HepG2 (cell line): ENCODE data around the gene DAB1. TPM values are rescaled to one million over a fixed set of nuclear protein-coding genes. Genes with fewer than 3 reads are reported as not detected.

ENCODE experiments used
- ATAC-seq: fragments of 200-7000 bp; cut with Tn5 transposase; 3 replicates; pipeline ENCODE4 v1.9.1; 2020; ENCODE audit warnings: mild to moderate bottlenecking, moderate library complexity
- BruUV-seq: library from RNA; stranded (reverse); fragments of 400-500 nt; replicated peaks from 2 replicates; lab custom pipeline; 2021; lab: Mats Ljungman, UMichigan
- CTCF ChIA-PET: fragments of 300-600 bp; formaldehyde crosslinking; extraction: SDS; loops from one replicate; lab custom pipeline; 2021; ENCODE audit warnings: low total read pairs, inconsistent platforms, low intra/inter-chr PET ratio; lab: Yijun Ruan, JAX
- POLR2A ChIA-PET: fragments of 350-600 bp; sonication (Branson Sonifier 250); formaldehyde crosslinking; loops from one replicate; lab custom pipeline; 2020; ENCODE audit warnings: antibody characterized with exemption, inconsistent platforms; lab: Yijun Ruan, JAX
- DNase-seq: peaks from one replicate; pipeline ENCODE4 v3.0.0-alpha.2; 2015; ENCODE audit warnings: low spot score
- FAIRE-seq: peaks from 3 replicates; lab custom pipeline; 2011; peaks lifted over from hg19 to GRCh38; lab: Jason Lieb, UNC
- H2AFZ ChIP-seq: one replicate; pipeline ENCODE4 v1.6.1; 2011; ENCODE audit warnings: low read length, inconsistent platforms
- H3K27ac ChIP-seq: fragments of 300-600 bp; 3 replicates; pipeline ENCODE4 v1.8.0; 2011; ENCODE audit warnings: mixed run types, mild to moderate bottlenecking, mixed read lengths, low read length, inconsistent platforms; ENCODE audit not compliant: insufficient read depth; ENCODE audit errors: extremely low read length
- H3K27me3 ChIP-seq, 2 experiments: fragments of 200-600 bp in 1 of 2; 2 replicates in 1 of 2; 3 replicates in 1 of 2; pipeline versions ENCODE4 v1.6.0 to v1.8.0; 2011; ENCODE audit warnings: low read length in 2 of 2, mild to moderate bottlenecking in 2 of 2, moderate library complexity in 2 of 2, inconsistent platforms in 1 of 2; ENCODE audit not compliant: insufficient read depth in 2 of 2, control insufficient read depth in 1 of 2
- H3K36me3 ChIP-seq, 2 experiments: fragments of 200-600 bp in 1 of 2; replicated peaks in 1 of 2; 2 replicates in 1 of 2; 3 replicates in 1 of 2; pipeline versions ENCODE4 v1.5.1 to v1.8.0; 2011; ENCODE audit warnings: low read length in 2 of 2, inconsistent platforms in 1 of 2; ENCODE audit not compliant: insufficient read depth in 2 of 2, control insufficient read depth in 1 of 2
- H3K4me1 ChIP-seq: 2 replicates; pipeline ENCODE4 v1.5.1; 2012; ENCODE audit warnings: low read length, inconsistent platforms; ENCODE audit not compliant: insufficient read depth
- H3K4me2 ChIP-seq: 2 replicates; pipeline ENCODE4 v1.6.0; 2011; ENCODE audit warnings: low read depth, low read length, inconsistent platforms
- H3K4me3 ChIP-seq, 3 experiments: fragments of 200-600 bp in 1 of 3; sonication (generic), shearing (Covaris generic) in 1 of 3; replicated peaks in 1 of 3; 2 replicates each; pipeline ENCODE4 v1.5.1; 2011 to 2016; ENCODE audit warnings: low read length in 3 of 3, inconsistent platforms in 2 of 3, low read depth in 2 of 3, mild to moderate bottlenecking in 2 of 3, control low read depth in 1 of 3, mixed read lengths in 1 of 3; ENCODE audit not compliant: insufficient read depth in 1 of 3
- H3K79me2 ChIP-seq: one replicate; pipeline ENCODE4 v1.6.1; 2011; ENCODE audit warnings: low read length, inconsistent platforms; ENCODE audit not compliant: insufficient read depth
- H3K9ac ChIP-seq: 2 replicates; pipeline ENCODE4 v1.6.0; 2011; ENCODE audit warnings: mild to moderate bottlenecking, low read depth, low read length, inconsistent platforms; ENCODE audit not compliant: insufficient read depth
- H3K9me3 ChIP-seq: 2 replicates; pipeline ENCODE4 v1.5.1; 2012; ENCODE audit warnings: mild to moderate bottlenecking, low read length
- H4K20me1 ChIP-seq: 2 replicates; pipeline ENCODE4 v1.6.0; 2011; ENCODE audit warnings: inconsistent platforms, mild to moderate bottlenecking, low read length, moderate library complexity; ENCODE audit not compliant: insufficient read depth
- CC2D1A ChIP-seq: sonication (generic); formaldehyde crosslinking; IDR thresholded peaks from 2 replicates; pipeline ENCODE4 v1.8.1; 2023; ENCODE audit warnings: mild to moderate bottlenecking, missing genetic modification reagents
- HNF1A ChIP-seq, 2 experiments: sonication (generic) in 1 of 2; formaldehyde crosslinking in 1 of 2; IDR thresholded peaks; 2 replicates each; pipeline versions ENCODE4 v1.4.0 to v1.6.1; 2016 to 2020; ENCODE audit warnings: borderline replicate concordance in 1 of 2, low read depth in 1 of 2, mild to moderate bottlenecking in 1 of 2, missing genetic modification reagents in 1 of 2
- HNF4G ChIP-seq, 2 experiments: sonication (generic) in 1 of 2; formaldehyde crosslinking in 1 of 2; IDR thresholded peaks; 2 replicates each; pipeline versions ENCODE4 v1.4.0 to v1.6.1; 2011 to 2020; ENCODE audit warnings: borderline replicate concordance in 2 of 2, low read depth in 2 of 2, mild to moderate bottlenecking in 2 of 2, low read length in 1 of 2, missing genetic modification reagents in 1 of 2, moderate library complexity in 1 of 2
- KDM5B ChIP-seq: sonication (generic); formaldehyde crosslinking; IDR thresholded peaks from 2 replicates; pipeline ENCODE4 v1.4.0; 2020; ENCODE audit warnings: missing genetic modification reagents, mild to moderate bottlenecking, borderline replicate concordance
- MTA1 ChIP-seq: sonication (generic); formaldehyde crosslinking; IDR thresholded peaks from 2 replicates; pipeline ENCODE4 v1.4.0; 2020; ENCODE audit warnings: missing genetic modification reagents, mild to moderate bottlenecking, borderline replicate concordance
- MXD1 ChIP-seq: sonication (generic); formaldehyde crosslinking; IDR thresholded peaks from 2 replicates; pipeline ENCODE4 v1.4.0; 2020; ENCODE audit warnings: mild to moderate bottlenecking, missing genetic modification reagents
- NFYC ChIP-seq: IDR thresholded peaks from 2 replicates; pipeline ENCODE4 v1.6.1; 2016; ENCODE audit warnings: missing genetic modification reagents, missing compliant biosample characterization
- TRIM24 ChIP-seq: sonication (generic); formaldehyde crosslinking; IDR thresholded peaks from 2 replicates; pipeline ENCODE4 v1.8.0; 2022; ENCODE audit warnings: mild to moderate bottlenecking, missing genetic modification reagents
- ZNF12 ChIP-seq: sonication (generic); formaldehyde crosslinking; IDR thresholded peaks from 2 replicates; pipeline ENCODE4 v1.5.0; 2020; ENCODE audit warnings: missing genetic modification reagents
- ZNF333 ChIP-seq: sonication (generic); formaldehyde crosslinking; IDR thresholded peaks from 2 replicates; pipeline ENCODE4 v1.4.0; 2020; ENCODE audit warnings: mild to moderate bottlenecking, missing genetic modification reagents, borderline replicate concordance
- ZNF33B ChIP-seq: sonication (generic); formaldehyde crosslinking; IDR thresholded peaks from 2 replicates; pipeline ENCODE4 v1.5.1; 2020; ENCODE audit warnings: mild to moderate bottlenecking, missing genetic modification reagents
- ZNF484 ChIP-seq: sonication (generic); formaldehyde crosslinking; IDR thresholded peaks from 2 replicates; pipeline ENCODE4 v1.5.1; 2020; ENCODE audit warnings: mild to moderate bottlenecking, low read depth, missing genetic modification reagents, borderline replicate concordance
- ZNF724P ChIP-seq: sonication (generic); formaldehyde crosslinking; IDR thresholded peaks from 2 replicates; pipeline ENCODE4 v1.8.0; 2022; ENCODE audit warnings: missing genetic modification reagents, borderline replicate concordance
- WGBS: methylation state at CpG from one replicate; pipeline ENCODE4 v1.1.6; 2017; ENCODE audit warnings: low lambda C conversion rate; 5-methylcytosine and 5-hydroxymethylcytosine counted together
- in situ Hi-C: cut with HindIII; loops from 2 replicates; pipeline ENCODE4 v1.10.0; 2017; ENCODE audit warnings: low pct_unique_long_range_greater_than_20kb; ENCODE audit not compliant: extremely low pct_ligation_motif_present
- intact Hi-C: fragments of 100-400 bp; cut with micrococcal nuclease; formaldehyde crosslinking; loops from one replicate; pipeline ENCODE4 v1.10.0; 2022; ENCODE audit not compliant: unreplicated experiment
- polyA plus RNA-seq, 8 experiments: library from polyadenylated mRNA; depleted of rRNA in 3 of 8; stranded (reverse) in 7 of 8; unstranded in 1 of 8; fragments of >200 nt; fragmentation: Illumina TruSeq in 4 of 8; extraction: Trizol in 4 of 8; gene quantifications; 2 replicates each; pipeline versions ENCODE4 v1.2.1 to v1.2.3, GENCODE V29; 2011 to 2016; ENCODE audit warnings: low read depth in 4 of 8, missing spikeins in 1 of 8, mixed read lengths in 1 of 8; ENCODE audit not compliant: insufficient read depth in 1 of 8
- total RNA-seq, 5 experiments: library from RNA; depleted of rRNA; stranded (reverse); fragments of >200 nt; fragmentation: Illumina TruSeq; extraction: Trizol; gene quantifications; 2 replicates each; pipeline ENCODE4 v1.2.3, GENCODE V29; 2016; ENCODE audit warnings: low read depth in 1 of 5

The DAB1 gene
- total and polyA plus RNA-seq, 2 of the 13 experiments (the other 11 are each of a cell fraction or from before 2014, with no cell fraction given), result 0.04 to 0.13 TPM

- no peaks in the 10 kb centered on the region for H3K27me3 ChIP-seq
- no peaks in the 10 kb centered on the region for H4K20me1 ChIP-seq
- H3K4me1 ChIP-seq, result no peaks in the 10 kb centered on the region
- H3K4me3 ChIP-seq, result no peak overlapping the region
- H3K9me3 ChIP-seq, result no peaks in the 10 kb centered on the region
- ChIA-PET CTCF (no interaction called here), POLR2A (no interaction called here)
- TF ChIP-seq MTA1 (CRISPR knock-in tag) (no peak), ZNF724P (CRISPR knock-in tag) (no peak), ZNF484 (CRISPR knock-in tag) (no peak), MXD1 (CRISPR knock-in tag) (no peak), HNF4G (IDR thresholded peaks at IDR 0.05; ENCODE audit: borderline replicate concordance, low read depth, low read length) (no peak), HNF4G (CRISPR knock-in tag; IDR thresholded peaks at IDR 0.05; ENCODE audit: borderline replicate concordance, low read depth) (no peak), CC2D1A (CRISPR knock-in tag) (no peak)
- no peaks in the 10 kb centered on the region for H3K79me2 ChIP-seq
- no peak overlapping the region for H2AFZ ChIP-seq
- intact Hi-C loops, result no loop called here
- no peaks in the 10 kb centered on the region for H3K36me3 ChIP-seq
- in situ Hi-C loops, result no loop called here
- H3K4me2 ChIP-seq, result no peak overlapping the region
- H3K9ac ChIP-seq, result no peak overlapping the region
- no peak overlapping the region for H3K27ac ChIP-seq
- no TSS peak for BruUV-seq
- no peak for ATAC-seq
- WGBS, result 50% methylated on average over 2 of the region's 2 CpGs
- FAIRE-seq, result no peak
- no peak for DNase-seq
These were observed 281.7 kb downstream of the DAB1 start for GRCh38 chr1:57142169-57142568.

- Histone ChIP-seq H3K9me3 (no peaks in the 10 kb centered on the region), H4K20me1 (no peaks in the 10 kb centered on the region), H3K27me3 (no peaks in the 10 kb centered on the region), H3K79me2 (no peaks in the 10 kb centered on the region), H3K36me3 (no peaks in the 10 kb centered on the region), H2AFZ (no peak overlapping the region), H3K4me1 (no peaks in the 10 kb centered on the region), H3K9ac (no peak overlapping the region), H3K4me2 (no peak overlapping the region), H3K27ac (no peak overlapping the region), H3K4me3 (no peak overlapping the region)
- POLR2A ChIA-PET, result no interaction called here
- BruUV-seq, result no TSS peak
- CTCF ChIA-PET, result no interaction called here
- WGBS, result 32% methylated on average over 2 of the region's 2 CpGs
- in situ Hi-C loops, result no loop called here
- DNase-seq, result no peak
- intact Hi-C loops, result loop anchor here (2.0 kb wide), 1 partner anchor 70 kb away; no protein-coding TSS in a partner anchor
- no peak for FAIRE-seq
- ATAC-seq, result no peak
- TF ChIP-seq NFYC (CRISPR knock-in tag) (no peak), ZNF12 (CRISPR knock-in tag) (no peak), ZNF33B (no peak), HNF1A (IDR thresholded peaks at IDR 0.05; ENCODE audit: low read depth) (no peak), HNF1A (CRISPR knock-in tag; IDR thresholded peaks at IDR 0.05; ENCODE audit: borderline replicate concordance) (no peak), ZNF333 (CRISPR knock-in tag) (no peak), KDM5B (CRISPR knock-in tag) (no peak), TRIM24 (no peak)
These were observed 285.3 kb downstream of the DAB1 start for GRCh38 chr1:57138432-57139078.
